ENCODE results near the gene LPAR1. TPM values are rescaled to one million over a fixed set of nuclear protein-coding genes. Genes with fewer than 3 reads are reported as not detected.

LPAR1 gene
- total and polyA plus RNA-seq, 9 of the 15 experiments (the other 6 are each of a cell fraction or from before 2014, with no cell fraction given): 0.13 TPM; not detected in 8

DNA sequence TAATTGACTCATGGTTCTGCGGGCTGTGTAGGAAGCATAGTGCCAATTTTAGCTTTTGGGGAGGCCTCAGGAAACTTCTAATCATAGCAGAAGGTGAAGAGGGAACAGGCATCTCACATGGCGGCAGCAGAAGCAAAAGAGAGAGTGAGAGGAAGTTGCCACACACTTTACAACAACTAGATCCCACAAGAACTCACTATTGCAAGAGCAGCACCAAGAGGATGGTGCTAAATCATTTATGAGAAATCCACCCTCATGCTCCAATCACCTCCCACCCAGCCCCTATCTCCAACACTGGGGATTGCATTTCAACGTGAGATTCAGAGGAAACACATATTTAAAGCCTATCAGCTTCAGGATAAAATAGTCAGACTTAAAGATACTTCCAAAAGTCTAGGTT lies 36.1 kb upstream of the LPAR1 start:
- Histone ChIP-seq H4K20me1 (replicated peaks; ENCODE audit: control insufficient read depth, insufficient read depth, low read length) (no peaks in the 10 kb centered on the region), H3K9ac (ENCODE audit: insufficient read depth in 1 of 2, low read depth in 2 of 2, low read length in 2 of 2) (no peak overlapping the region), H3K79me2 (ENCODE audit: control insufficient read depth, insufficient read depth, low read length) (no peaks in the 10 kb centered on the region), H3K9me3 (replicated peaks; ENCODE audit: control insufficient read depth, insufficient read depth, low read depth, low read length) (no peaks in the 10 kb centered on the region), H3K4me2 (ENCODE audit: insufficient read depth, low read length) (no peak overlapping the region), H3K9me1 (ENCODE audit: control insufficient read depth, insufficient read depth, low read length) (no peaks in the 10 kb centered on the region), H3K4me3 (no peak overlapping the region), H3K27me3 (ENCODE audit: control insufficient read depth in 2 of 2, insufficient read depth in 2 of 2, low read length in 2 of 2) (no peaks in the 10 kb centered on the region), H3K4me1 (replicated peaks in 1 of 2; ENCODE audit: control insufficient read depth in 2 of 2, insufficient read depth in 2 of 2, low read length in 2 of 2) (no peaks in the 10 kb centered on the region), H3K27ac (ENCODE audit: extremely low read depth, low read depth, low read length) (no peak overlapping the region), H3K36me3 (ENCODE audit: control insufficient read depth, insufficient read depth, low read length) (no peaks in the 10 kb centered on the region), H2AFZ (ENCODE audit: low read depth, low read length) (no peak overlapping the region)
- ATAC-seq (no peak), DNase-seq (ENCODE audit: extremely low read depth in 1 of 4, low spot score in 3 of 4) (no peak), FAIRE-seq (no peak)
- POLR2A ChIA-PET: no interaction called here
- intact Hi-C loops (cut with micrococcal nuclease): no loop called here
- BruUV-seq (replicated peaks): no TSS peak
- TF ChIP-seq ATF1 (CRISPR knock-in tag; IDR thresholded peaks at IDR 0.05) (no peak), ATF1 (tag; IDR thresholded peaks at IDR 0.05) (no peak), CBFA2T2 (conservative IDR thresholded peaks at IDR 0.05) (no peak), FOXJ2 (tag; IDR thresholded peaks at IDR 0.05) (no peak), NCOA4 (IDR thresholded peaks at IDR 0.05; ENCODE audit: partially characterized antibody) (no peak), SREBF2 (CRISPR knock-in tag; IDR thresholded peaks at IDR 0.05) (no peak), NR3C1 (CRISPR knock-in tag; IDR thresholded peaks at IDR 0.05) (no peak), ZEB2 (IDR thresholded peaks at IDR 0.05) (no peak), POLR2AphosphoS5 (IDR thresholded peaks at IDR 0.05; ENCODE audit: control insufficient read depth, insufficient read depth, low read depth, low read length) (no peak), PYGO2 (tag; IDR thresholded peaks at IDR 0.05) (no peak), ZNF146 (CRISPR knock-in tag; IDR thresholded peaks at IDR 0.05; ENCODE audit: unreplicated experiment) (no peak), HLTF (IDR thresholded peaks at IDR 0.05) (no peak)
- WGBS (ENCODE audit: insufficient coverage, low coverage, missing lambda C conversion rate): 0% methylated on average over 3 of the region's 3 CpGs
- CTCF ChIA-PET (ENCODE audit: low intra/inter-chr PET ratio): interaction anchor here (0.6 kb wide), 1 partner anchor 737 kb away, joined by 3 read pairs; no protein-coding TSS in a partner anchor
- in situ Hi-C loops (cut with MboI): no loop called here

Data from K562 (cell line).